Measurements from ENCODE around the gene NEGR1.

DNA sequence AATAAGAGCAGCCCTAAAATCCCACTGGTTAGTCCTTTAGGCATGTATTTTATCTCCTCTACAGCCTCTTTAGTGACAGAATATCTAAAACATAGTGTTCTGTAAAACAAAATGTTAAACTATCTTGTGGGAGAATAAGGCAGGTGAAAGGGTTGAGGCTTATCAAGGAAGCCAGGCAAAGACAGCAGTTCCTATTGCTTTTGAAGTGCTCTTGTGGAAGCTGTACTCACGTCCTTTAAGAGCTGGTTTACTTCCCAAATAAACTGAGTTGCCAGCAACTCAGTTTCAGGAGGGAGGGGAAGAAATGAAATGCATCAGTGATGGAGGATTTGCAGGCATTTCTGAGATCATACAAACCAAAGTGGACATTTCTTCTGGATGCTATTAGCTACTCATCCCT, 671.9 kb downstream of the NEGR1 start:
- TF ChIP-seq, protein P1, sequence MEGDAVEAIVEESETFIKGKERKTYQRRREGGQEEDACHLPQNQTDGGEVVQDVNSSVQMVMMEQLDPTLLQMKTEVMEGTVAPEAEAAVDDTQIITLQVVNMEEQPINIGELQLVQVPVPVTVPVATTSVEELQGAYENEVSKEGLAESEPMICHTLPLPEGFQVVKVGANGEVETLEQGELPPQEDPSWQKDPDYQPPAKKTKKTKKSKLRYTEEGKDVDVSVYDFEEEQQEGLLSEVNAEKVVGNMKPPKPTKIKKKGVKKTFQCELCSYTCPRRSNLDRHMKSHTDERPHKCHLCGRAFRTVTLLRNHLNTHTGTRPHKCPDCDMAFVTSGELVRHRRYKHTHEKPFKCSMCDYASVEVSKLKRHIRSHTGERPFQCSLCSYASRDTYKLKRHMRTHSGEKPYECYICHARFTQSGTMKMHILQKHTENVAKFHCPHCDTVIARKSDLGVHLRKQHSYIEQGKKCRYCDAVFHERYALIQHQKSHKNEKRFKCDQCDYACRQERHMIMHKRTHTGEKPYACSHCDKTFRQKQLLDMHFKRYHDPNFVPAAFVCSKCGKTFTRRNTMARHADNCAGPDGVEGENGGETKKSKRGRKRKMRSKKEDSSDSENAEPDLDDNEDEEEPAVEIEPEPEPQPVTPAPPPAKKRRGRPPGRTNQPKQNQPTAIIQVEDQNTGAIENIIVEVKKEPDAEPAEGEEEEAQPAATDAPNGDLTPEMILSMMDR (IDR thresholded peaks at IDR 0.05), result no peak
- no peak for TF ChIP-seq POLR2A (IDR thresholded peaks at IDR 0.05)

All from testis (tissue), 2 donors.